ENCODE data around the gene C1orf198. TPM values are rescaled to one million over a fixed set of nuclear protein-coding genes. Genes with fewer than 3 reads are reported as not detected.
A peak's percentile ranks its signal among the peaks of the same experiment; 100 is the strongest.

Gene C1orf198
- total RNA-seq, 1 donor: 352 TPM

- H2AFZ ChIP-seq (ENCODE audit: low read length): no peak overlapping the region
- H4K20me1 ChIP-seq (ENCODE audit: insufficient read depth, low read length): peaks cover 17% of the 10 kb centered on the region
- peak overlapping the region; percentile 72 for H3K4me3 ChIP-seq (ENCODE audit: insufficient read depth, low read length)
- H3K4me1 ChIP-seq (ENCODE audit: insufficient read depth, low read length): peaks cover 34% of the 10 kb centered on the region
- TF ChIP-seq, protein P1, sequence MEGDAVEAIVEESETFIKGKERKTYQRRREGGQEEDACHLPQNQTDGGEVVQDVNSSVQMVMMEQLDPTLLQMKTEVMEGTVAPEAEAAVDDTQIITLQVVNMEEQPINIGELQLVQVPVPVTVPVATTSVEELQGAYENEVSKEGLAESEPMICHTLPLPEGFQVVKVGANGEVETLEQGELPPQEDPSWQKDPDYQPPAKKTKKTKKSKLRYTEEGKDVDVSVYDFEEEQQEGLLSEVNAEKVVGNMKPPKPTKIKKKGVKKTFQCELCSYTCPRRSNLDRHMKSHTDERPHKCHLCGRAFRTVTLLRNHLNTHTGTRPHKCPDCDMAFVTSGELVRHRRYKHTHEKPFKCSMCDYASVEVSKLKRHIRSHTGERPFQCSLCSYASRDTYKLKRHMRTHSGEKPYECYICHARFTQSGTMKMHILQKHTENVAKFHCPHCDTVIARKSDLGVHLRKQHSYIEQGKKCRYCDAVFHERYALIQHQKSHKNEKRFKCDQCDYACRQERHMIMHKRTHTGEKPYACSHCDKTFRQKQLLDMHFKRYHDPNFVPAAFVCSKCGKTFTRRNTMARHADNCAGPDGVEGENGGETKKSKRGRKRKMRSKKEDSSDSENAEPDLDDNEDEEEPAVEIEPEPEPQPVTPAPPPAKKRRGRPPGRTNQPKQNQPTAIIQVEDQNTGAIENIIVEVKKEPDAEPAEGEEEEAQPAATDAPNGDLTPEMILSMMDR (IDR thresholded peaks at IDR 0.05; ENCODE audit: extremely low read depth, low read depth, low read length): no peak
- peak overlapping the region; percentile 80 for H3K27ac ChIP-seq (ENCODE audit: low read depth, low read length)
- peaks cover 18% of the 10 kb centered on the region for H3K36me3 ChIP-seq (ENCODE audit: insufficient read depth, low read length)
- H3K9me3 ChIP-seq (ENCODE audit: low read depth, low read length): no peaks in the 10 kb centered on the region
- H3K4me2 ChIP-seq (ENCODE audit: insufficient read depth, low read length): peak overlapping the region; percentile 83
- H3K27me3 ChIP-seq (ENCODE audit: insufficient read depth, low read length): no peaks in the 10 kb centered on the region
- DNase-seq (ENCODE audit: insufficient read length, low spot score, missing footprints): peak; percentile 85
- peaks cover 38% of the 10 kb centered on the region for H3K79me2 ChIP-seq (ENCODE audit: insufficient read depth, low read length)
These were observed 1.2 kb upstream of the C1orf198 start for GRCh38 chr1:230869500-230869899.

- Histone ChIP-seq H3K27ac (ENCODE audit: low read depth, low read length) (peak overlapping the region; percentile 80), H3K4me2 (ENCODE audit: insufficient read depth, low read length) (peak overlapping the region; percentile 83), H3K36me3 (ENCODE audit: insufficient read depth, low read length) (peaks cover 24% of the 10 kb centered on the region), H3K4me1 (ENCODE audit: insufficient read depth, low read length) (peaks cover 40% of the 10 kb centered on the region), H3K79me2 (ENCODE audit: insufficient read depth, low read length) (peaks cover 44% of the 10 kb centered on the region), H3K27me3 (ENCODE audit: insufficient read depth, low read length) (no peaks in the 10 kb centered on the region), H3K4me3 (ENCODE audit: insufficient read depth, low read length) (peak overlapping the region; percentile 72), H3K9me3 (ENCODE audit: low read depth, low read length) (no peaks in the 10 kb centered on the region), H4K20me1 (ENCODE audit: insufficient read depth, low read length) (peaks cover 22% of the 10 kb centered on the region), H2AFZ (ENCODE audit: low read length) (peak overlapping the region; percentile 67)
- no peak for DNase-seq (ENCODE audit: insufficient read length, low spot score, missing footprints)
- TF ChIP-seq, protein P1 (IDR thresholded peaks at IDR 0.05; ENCODE audit: extremely low read depth, low read depth, low read length): no peak
These were observed 540 bp upstream of the C1orf198 start for GRCh38 chr1:230868736-230869385.

DNA sequence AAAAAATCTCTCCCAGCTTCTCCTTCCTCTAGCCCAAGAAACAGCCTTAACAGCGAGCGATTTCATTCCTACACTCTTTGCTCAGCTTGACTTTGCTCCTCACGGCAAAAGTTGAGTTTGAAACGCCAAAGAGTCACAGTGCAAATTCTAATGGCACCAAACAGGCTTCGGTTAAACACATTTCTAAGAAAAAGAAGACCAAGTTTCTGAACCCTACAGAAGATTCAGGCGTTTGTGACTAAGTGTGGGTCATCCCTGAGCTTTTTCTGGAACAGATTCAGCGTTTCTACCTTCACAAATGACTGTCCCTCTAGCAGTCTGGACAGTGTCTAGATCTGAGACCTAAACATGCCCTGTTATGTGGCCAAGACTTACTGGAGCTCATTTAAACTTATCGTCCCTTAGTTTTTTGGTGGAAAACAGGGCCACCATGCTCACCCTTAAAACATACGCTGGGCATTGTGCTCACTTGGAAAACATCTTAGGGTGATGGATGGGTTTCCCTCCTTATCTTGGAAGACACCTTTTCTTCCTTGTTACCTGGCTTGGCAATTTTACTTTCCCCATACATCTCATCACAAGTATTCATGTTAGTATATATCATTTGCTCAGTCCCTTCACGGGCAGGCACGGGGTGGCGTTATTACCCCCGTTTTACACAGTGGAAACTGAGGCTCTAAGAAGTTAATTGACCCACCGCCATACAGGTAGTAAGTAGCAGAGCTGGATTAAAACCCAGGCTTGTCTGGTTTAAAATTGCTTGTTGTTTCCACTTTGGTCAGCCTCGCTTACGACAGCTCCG is 1.0 kb downstream of the C1orf198 start:
- peak overlapping the region; percentile 95 for H3K4me2 ChIP-seq (ENCODE audit: insufficient read depth, low read length)
- H3K9me3 ChIP-seq (ENCODE audit: low read depth, low read length): no peaks in the 10 kb centered on the region
- no peaks in the 10 kb centered on the region for H3K27me3 ChIP-seq (ENCODE audit: insufficient read depth, low read length)
- H3K79me2 ChIP-seq (ENCODE audit: insufficient read depth, low read length): peaks cover 60% of the 10 kb centered on the region
- DNase-seq (ENCODE audit: insufficient read length, low spot score, missing footprints): peak; percentile 91
- TF ChIP-seq, protein P1 (IDR thresholded peaks at IDR 0.05; ENCODE audit: extremely low read depth, low read depth, low read length): no peak
- H3K4me1 ChIP-seq (ENCODE audit: insufficient read depth, low read length): peaks cover 55% of the 10 kb centered on the region
- no peak overlapping the region for H2AFZ ChIP-seq (ENCODE audit: low read length)
- peaks cover 24% of the 10 kb centered on the region for H3K36me3 ChIP-seq (ENCODE audit: insufficient read depth, low read length)
- H3K4me3 ChIP-seq (ENCODE audit: insufficient read depth, low read length): peak overlapping the region; percentile 87
- H3K27ac ChIP-seq (ENCODE audit: low read depth, low read length): peak overlapping the region; percentile 66
- peaks cover 35% of the 10 kb centered on the region for H4K20me1 ChIP-seq (ENCODE audit: insufficient read depth, low read length)

Data from osteoblast (primary cell).